GM23338 (cell line): ENCODE results near the gene MPP3. TPM values are rescaled to one million over a fixed set of nuclear protein-coding genes. Genes with fewer than 3 reads are reported as not detected.

Source experiments
- ATAC-seq: fragments of 200-7000 bp; cut with Tn5 transposase; 3 replicates; pipeline ENCODE4 v1.9.1; 2020
- DNase-seq: peaks from one replicate; pipeline ENCODE4 v3.0.0-alpha.2; 2015; ENCODE audit warnings: low spot score
- H2AFZ ChIP-seq: fragments of 200-600 bp; sonication (generic); 2 replicates; pipeline ENCODE4 v1.8.0; 2016; ENCODE audit warnings: antibody characterized with exemption, mild to moderate bottlenecking, moderate library complexity
- H3F3A ChIP-seq: fragments of 200-600 bp; sonication (generic); replicated peaks from 2 replicates; pipeline ENCODE4 v1.8.0; 2017; ENCODE audit warnings: antibody characterized with exemption, mixed run types, low read depth
- H3K27ac ChIP-seq: fragments of 200-600 bp; sonication (generic); 2 replicates; pipeline ENCODE4 v1.6.1; 2016; ENCODE audit warnings: low read depth
- H3K27me3 ChIP-seq: fragments of 200-600 bp; sonication (generic); 2 replicates; pipeline ENCODE4 v1.8.0; 2016; ENCODE audit warnings: mild to moderate bottlenecking, mixed run types, moderate library complexity; ENCODE audit not compliant: insufficient read depth
- H3K36me3 ChIP-seq: fragments of 200-600 bp; sonication (generic); 2 replicates; pipeline ENCODE4 v1.8.0; 2016; ENCODE audit warnings: mild to moderate bottlenecking; ENCODE audit not compliant: insufficient read depth
- H3K4me1 ChIP-seq: fragments of 200-600 bp; sonication (generic); 2 replicates; pipeline ENCODE4 v1.8.0; 2016; ENCODE audit warnings: mild to moderate bottlenecking, moderate library complexity; ENCODE audit not compliant: insufficient read depth
- H3K4me2 ChIP-seq: fragments of 200-600 bp; sonication (generic); 2 replicates; pipeline ENCODE4 v1.7.1; 2017; ENCODE audit warnings: mixed run types
- H3K4me3 ChIP-seq: fragments of 200-600 bp; sonication (generic); 2 replicates; pipeline ENCODE4 v1.6.1; 2016; ENCODE audit warnings: mixed run types
- H3K79me2 ChIP-seq: fragments of 200-600 bp; sonication (generic); replicated peaks from 2 replicates; pipeline ENCODE4 v1.8.0; 2017; ENCODE audit warnings: mild to moderate bottlenecking; ENCODE audit not compliant: insufficient read depth
- H3K9me2 ChIP-seq: fragments of 200-600 bp; sonication (generic); 2 replicates; pipeline ENCODE4 v1.8.0; 2017; ENCODE audit not compliant: insufficient read depth
- H4K20me1 ChIP-seq: fragments of 200-600 bp; sonication (generic); replicated peaks from 2 replicates; pipeline ENCODE4 v1.8.0; 2017; ENCODE audit warnings: mild to moderate bottlenecking; ENCODE audit not compliant: insufficient read depth
- H3K27ac Mint-ChIP-seq: 2 replicates; pipeline ENCODE4 v1.8.0; 2020; ENCODE audit warnings: inconsistent platforms, mild to moderate bottlenecking, moderate library complexity, mixed read lengths
- H3K27me3 Mint-ChIP-seq: 3 replicates; pipeline ENCODE4 v1.8.0; 2022; ENCODE audit warnings: low read depth, mild to moderate bottlenecking, moderate library complexity, mixed read lengths, inconsistent platforms; ENCODE audit not compliant: insufficient read depth, poor library complexity
- H3K36me3 Mint-ChIP-seq: 3 replicates; pipeline ENCODE4 v1.8.0; 2021; ENCODE audit warnings: low read depth, mild to moderate bottlenecking, inconsistent platforms, moderate library complexity, mixed read lengths
- H3K4me1 Mint-ChIP-seq: 3 replicates; pipeline ENCODE4 v1.8.0; 2020; ENCODE audit warnings: mild to moderate bottlenecking, inconsistent platforms, mixed read lengths
- H3K4me3 Mint-ChIP-seq: 3 replicates; pipeline ENCODE4 v1.8.0; 2021; ENCODE audit warnings: moderate library complexity, mild to moderate bottlenecking, inconsistent platforms, mixed read lengths
- H3K9me3 Mint-ChIP-seq: 3 replicates; pipeline ENCODE4 v1.8.0; 2020; ENCODE audit warnings: moderate library complexity, mild to moderate bottlenecking, inconsistent platforms, mixed read lengths
- CREB1 ChIP-seq: fragments of 250-450 bp; sonication (Bioruptor Pico); IDR thresholded peaks from 2 replicates; pipeline ENCODE4 v1.5.0; 2020; ENCODE audit warnings: low read depth, mild to moderate bottlenecking, moderate library complexity
- ETS1 ChIP-seq: IDR thresholded peaks from 2 replicates; pipeline ENCODE4 v1.6.1; 2016; ENCODE audit warnings: antibody characterized with exemption
- EZH2phosphoT487 ChIP-seq: fragments of 200-600 bp; sonication (generic); IDR thresholded peaks from one replicate; pipeline ENCODE4 v1.8.1; 2018; ENCODE audit warnings: antibody characterized with exemption; ENCODE audit not compliant: unreplicated experiment
- JUNB ChIP-seq: IDR thresholded peaks from one replicate; pipeline ENCODE4 v1.6.1; 2016; ENCODE audit warnings: antibody characterized with exemption; ENCODE audit not compliant: unreplicated experiment
- POLR2AphosphoS5 ChIP-seq: IDR thresholded peaks from 2 replicates; pipeline ENCODE4 v1.6.1; 2016; ENCODE audit warnings: antibody characterized with exemption, low read depth
- STAT1 ChIP-seq: IDR thresholded peaks from one replicate; pipeline ENCODE4 v1.6.1; 2016; ENCODE audit warnings: antibody characterized with exemption; ENCODE audit not compliant: unreplicated experiment
- ZNF114 ChIP-seq: fragments of 250-450 bp; sonication (Bioruptor Pico); IDR thresholded peaks from 2 replicates; pipeline ENCODE4 v1.5.0; 2020; ENCODE audit warnings: mild to moderate bottlenecking, moderate library complexity
- ZNF331 ChIP-seq: fragments of 250-450 bp; sonication (Bioruptor Pico); IDR thresholded peaks from 2 replicates; pipeline ENCODE4 v1.5.0; 2020; ENCODE audit warnings: low read depth, mild to moderate bottlenecking, moderate library complexity
- ZNF462 ChIP-seq: fragments of 250-450 bp; sonication (Bioruptor Pico); IDR thresholded peaks from 2 replicates; pipeline ENCODE4 v1.5.0; 2020; ENCODE audit warnings: mild to moderate bottlenecking, moderate library complexity
- polyA plus RNA-seq: library from polyadenylated mRNA; unstranded; fragments of >200 nt; fragmentation: Nextera tagmentation; extraction: Ambion mirVana; gene quantifications from 2 replicates; pipeline ENCODE4 v1.2.1, GENCODE V29; 2016
- total RNA-seq: library from RNA; depleted of rRNA; stranded (reverse); fragments of >200 nt; shearing (Covaris generic); gene quantifications from 2 replicates; pipeline ENCODE4 v1.2.3, GENCODE V29; 2014

MPP3 gene
- total and polyA plus RNA-seq, 2 experiments from 2014 or later: 6.6 to 7.4 TPM

- DNase-seq (no peak), ATAC-seq (no peak)
- H3K27me3 ChIP-seq: no peaks in the 10 kb centered on the region
- no peaks in the 10 kb centered on the region for H4K20me1 ChIP-seq
- H3K36me3 ChIP-seq: no peaks in the 10 kb centered on the region
- Mint-ChIP-seq H3K27ac (no peak overlapping the region), H3K27me3 (peaks cover 9% of the 10 kb centered on the region), H3K4me1 (peaks cover 3% of the 10 kb centered on the region; the same call in 1 of the 3 replicates), H3K9me3 (peaks cover 8% of the 10 kb centered on the region), H3K4me3 (no peak overlapping the region), H3K36me3 (no peaks in the 10 kb centered on the region)
- no peak overlapping the region for H3K27ac ChIP-seq
- TF ChIP-seq ZNF114 (no peak), CREB1 (no peak), ZNF462 (CRISPR knock-in tag) (no peak), STAT1 (no peak), ZNF331 (CRISPR knock-in tag) (no peak), JUNB (no peak), EZH2phosphoT487 (no peak), POLR2AphosphoS5 (no peak), ETS1 (no peak)
- no peak overlapping the region for H3K4me2 ChIP-seq
- no peak overlapping the region for H3K4me3 ChIP-seq
- H3K79me2 ChIP-seq: no peaks in the 10 kb centered on the region
- no peaks in the 10 kb centered on the region for H3F3A ChIP-seq
- no peaks in the 10 kb centered on the region; the same call in 1 of the 2 replicates for H3K4me1 ChIP-seq
- H2AFZ ChIP-seq: no peak overlapping the region
- H3K9me2 ChIP-seq: no peaks in the 10 kb centered on the region
These were observed 43.5 kb downstream of the MPP3 start for GRCh38 chr17:43789482-43789881.
